T-helper 2 cell (primary cell): Measurements from ENCODE around the gene CEP20.

Source experiments
- DNase-seq, 5 experiments: peaks; one replicate each; pipeline versions ENCODE4 v3.0.0 to v3.0.0-alpha.2; 2012 to 2022

CEP20 gene

GRCh38 chr16:15897834-15898254, 9.4 kb upstream of the CEP20 start:
- DNase-seq, result peak in 1 of 5 experiments; percentile 86

DNA sequence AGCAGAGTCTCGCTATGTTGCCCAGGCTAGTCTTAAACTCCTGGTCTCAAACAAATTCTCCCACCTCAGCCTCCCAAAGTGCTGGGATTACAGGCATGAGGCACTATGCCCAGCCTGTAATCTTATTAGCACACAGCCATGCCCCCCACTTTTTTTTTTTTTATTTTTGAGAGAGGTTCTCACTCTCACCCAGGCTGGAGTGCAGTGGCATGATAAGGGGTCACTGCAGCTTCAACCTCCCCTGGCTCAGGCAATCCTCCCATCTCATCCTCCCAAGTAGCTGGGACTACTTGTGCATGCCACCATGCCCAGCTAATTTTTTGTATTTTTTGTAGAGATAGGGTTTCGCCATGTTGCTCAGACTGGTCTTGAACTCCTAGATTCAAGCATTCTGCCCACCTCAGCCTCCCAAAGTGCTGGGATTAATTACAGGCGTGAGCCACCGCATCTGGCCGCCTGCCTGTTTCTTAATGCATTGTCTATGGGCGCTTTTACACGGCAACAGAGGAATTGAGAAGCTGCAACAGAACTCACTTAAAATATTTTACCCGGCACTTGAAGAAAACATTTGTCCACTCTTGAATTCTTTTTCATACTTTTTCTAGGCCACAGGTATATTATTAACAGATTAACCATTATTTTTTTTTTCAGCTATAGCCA, 8.8 kb upstream of the CEP20 start:
- no peak for DNase-seq

- peak in 1 of 5 experiments; percentile 75 for DNase-seq
Measured at GRCh38 chr16:15894571-15895374, 6.4 kb upstream of the CEP20 start.

DNA sequence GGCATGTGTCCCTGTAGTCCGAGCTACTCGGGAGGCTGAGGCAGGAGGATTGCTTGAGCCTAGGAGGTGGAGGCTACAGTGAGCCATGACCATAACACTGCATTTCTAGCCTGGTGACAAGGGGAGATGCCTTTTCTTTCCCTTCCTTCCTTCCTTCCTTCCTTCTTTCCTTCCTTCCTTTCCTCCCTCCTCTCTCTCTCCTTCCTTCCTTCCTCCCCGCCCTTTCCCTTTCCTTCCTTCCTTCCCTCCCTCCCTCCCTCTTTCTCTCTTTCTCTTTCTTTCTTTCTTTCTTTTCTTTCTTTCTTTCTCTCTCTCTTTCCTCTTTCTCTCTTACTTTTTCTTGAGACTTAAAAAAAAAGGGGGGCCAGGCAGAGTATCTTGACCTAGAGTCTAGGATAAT, 3.1 kb upstream of the CEP20 start:
- DNase-seq, result no peak

DNA sequence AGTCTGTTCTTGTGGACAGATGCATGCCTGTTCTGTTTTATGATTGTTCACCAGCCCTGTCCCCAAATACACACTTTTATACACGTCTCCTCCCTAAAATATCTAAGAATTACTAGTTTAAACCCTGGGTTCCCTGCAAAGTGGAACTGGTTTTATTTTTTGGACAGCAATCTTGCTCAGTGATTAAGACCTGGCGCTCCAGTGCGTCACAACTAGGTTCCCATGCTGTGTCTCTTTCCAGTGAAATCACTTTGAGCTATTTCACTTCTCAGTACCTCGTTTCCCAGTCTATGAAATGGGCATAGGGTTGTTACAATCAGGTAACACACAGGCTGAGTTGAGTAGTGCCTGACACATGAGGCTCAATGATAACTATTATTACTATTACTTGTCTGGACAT, 1.1 kb downstream of the CEP20 start:
- no peak for DNase-seq

DNA sequence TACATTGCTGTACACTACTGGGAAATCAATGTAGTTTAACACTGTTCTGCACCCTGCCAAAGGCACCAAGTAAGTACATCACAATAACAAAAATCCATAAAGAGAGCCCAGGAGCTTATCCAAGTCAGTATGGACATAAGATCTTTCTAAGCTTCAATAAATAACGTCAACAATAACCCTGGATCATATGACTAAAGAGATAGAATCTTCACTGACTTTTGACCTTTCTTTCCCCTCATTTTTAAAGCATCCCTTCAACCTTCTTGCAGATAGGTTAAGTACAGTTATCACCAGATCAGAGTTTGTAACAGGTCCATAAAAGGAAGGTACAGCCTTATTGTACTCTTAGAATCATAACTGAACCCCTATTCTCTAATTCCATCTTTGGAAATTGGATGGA, 2.3 kb downstream of the CEP20 start:
- DNase-seq, result no peak

DNA sequence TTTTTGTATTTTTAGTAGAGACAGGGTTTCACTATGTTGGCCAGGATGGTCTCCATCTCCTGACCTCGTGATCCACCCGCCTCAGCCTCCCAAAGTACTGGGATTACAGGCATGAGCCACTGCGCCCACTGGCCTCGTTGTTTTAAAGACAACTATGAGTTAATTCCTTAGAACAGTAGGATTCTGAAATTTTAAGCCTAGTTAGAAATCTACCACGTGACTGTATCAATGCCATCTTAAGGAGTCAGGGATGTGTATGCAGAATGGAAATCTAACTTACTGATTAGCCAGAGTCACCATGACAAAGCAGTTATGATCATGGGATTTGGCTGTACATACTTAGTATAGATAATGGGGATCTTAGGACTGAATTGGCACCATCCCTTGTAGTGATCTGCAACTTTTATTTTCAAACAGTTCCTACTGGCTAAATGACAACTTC, 2.8 kb downstream of the CEP20 start:
- DNase-seq, result no peak

- DNase-seq, result no peak
Measured at GRCh38 chr16:15882563-15882962, 5.8 kb downstream of the CEP20 start.

GRCh38 chr16:15881794-15882379, 6.5 kb downstream of the CEP20 start:
- DNase-seq, result no peak

DNA sequence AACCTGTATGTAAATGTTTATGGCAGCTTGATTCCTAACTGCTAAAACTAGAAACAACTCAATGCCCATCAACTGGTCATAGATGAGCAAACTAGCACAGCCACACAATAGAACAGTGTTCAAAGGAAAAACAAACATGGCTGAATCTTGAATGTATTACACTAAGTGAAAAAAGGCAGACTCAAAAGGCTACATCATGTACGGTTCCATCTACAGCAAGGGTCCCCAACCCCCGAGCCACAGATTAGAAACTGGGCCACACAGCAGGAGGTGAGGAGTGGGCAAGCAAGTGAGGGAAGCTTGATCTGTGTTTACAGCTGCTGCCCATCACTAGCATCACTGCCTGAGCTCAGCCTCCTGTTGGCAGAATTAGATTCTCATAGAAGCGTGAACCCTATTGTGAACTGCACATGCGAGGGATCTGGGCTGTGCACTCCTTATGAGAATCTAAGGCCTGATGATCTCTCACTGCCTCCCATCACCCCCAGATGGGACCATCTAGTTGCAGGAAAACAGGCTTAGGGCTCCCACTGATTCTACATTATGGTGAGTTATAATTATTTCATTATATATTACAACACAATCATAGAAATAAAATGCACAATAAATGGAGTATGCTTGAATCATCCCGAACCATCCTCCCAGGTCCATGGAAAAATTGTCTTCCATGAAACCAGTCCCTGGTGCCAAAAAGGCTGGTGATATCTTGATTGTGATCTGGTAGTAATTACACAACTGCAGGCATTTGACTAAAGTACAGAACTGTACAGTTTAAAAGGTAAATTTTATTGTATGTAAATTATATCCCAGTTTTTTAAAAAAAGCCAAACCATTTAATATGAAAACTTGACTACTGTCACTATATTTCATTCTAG, 7.7 kb downstream of the CEP20 start:
- DNase-seq, result no peak

GRCh38 chr16:15879255-15879811, 9.1 kb downstream of the CEP20 start:
- peak in 1 of 5 experiments; percentile 30 for DNase-seq

DNA sequence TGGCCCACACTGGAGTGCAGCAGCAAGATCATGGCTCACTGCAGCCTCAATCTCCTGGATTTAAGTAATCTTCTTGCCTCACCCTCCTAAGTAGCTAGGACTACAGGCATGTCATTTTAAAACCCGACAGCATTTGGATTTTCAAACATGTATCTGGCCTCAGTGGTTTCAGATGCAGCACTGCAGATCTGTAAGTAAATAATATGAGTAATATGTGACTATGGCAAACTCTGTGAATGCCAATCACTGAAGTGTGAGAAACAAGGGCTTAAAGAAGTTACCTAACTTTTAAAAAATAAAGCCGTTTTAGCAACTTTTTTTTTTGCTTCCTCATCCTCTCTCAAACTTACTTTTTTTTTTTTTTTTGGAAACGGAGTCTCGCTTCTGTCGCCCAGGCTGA, 11.9 kb downstream of the CEP20 start:
- DNase-seq, result no peak

- DNase-seq, result no peak
Measured at GRCh38 chr16:15874745-15875314, 13.6 kb downstream of the CEP20 start.

DNA sequence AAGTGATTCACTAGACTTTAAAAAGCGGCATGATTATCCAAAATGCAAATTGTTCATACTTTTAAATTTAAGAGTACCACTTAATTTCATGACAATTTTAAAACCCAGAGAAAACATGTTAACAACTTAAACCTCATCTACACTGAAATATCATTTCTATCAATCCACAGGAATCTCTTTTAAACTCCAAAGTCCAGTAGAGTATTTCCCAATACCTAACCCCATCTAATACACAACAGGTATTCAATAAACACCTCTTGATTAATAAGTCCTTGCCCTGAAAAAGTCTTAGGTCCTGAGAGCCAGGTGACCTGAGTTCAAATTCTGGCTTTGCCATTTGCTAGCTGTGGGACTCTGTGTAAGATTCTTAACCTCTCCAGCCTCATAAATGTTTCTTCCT, 14.7 kb downstream of the CEP20 start:
- no peak for DNase-seq

- DNase-seq, result no peak
Measured at GRCh38 chr16:15873301-15873700, 15.1 kb downstream of the CEP20 start.

- DNase-seq, result no peak
Measured at GRCh38 chr16:15870011-15870410, 18.4 kb downstream of the CEP20 start.

DNA sequence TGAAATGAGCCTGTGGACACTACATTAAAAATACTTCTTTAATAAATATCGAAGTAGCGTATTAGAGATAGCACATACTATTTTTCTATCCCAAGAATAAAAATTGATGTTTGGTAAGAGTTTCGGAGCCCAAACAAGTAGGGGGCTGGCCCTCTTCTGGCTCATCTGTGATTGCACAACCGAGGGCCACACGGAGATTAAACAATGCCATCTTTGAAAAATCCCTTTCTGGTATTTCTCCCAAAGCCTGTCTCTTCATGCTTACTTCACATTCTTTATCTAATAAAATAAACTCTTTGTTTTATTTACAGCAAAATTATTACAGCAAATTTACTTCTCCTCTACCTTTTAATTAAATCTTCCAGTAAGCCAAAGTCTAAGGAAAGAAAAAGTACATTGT, 22.0 kb downstream of the CEP20 start:
- no peak for DNase-seq

DNA sequence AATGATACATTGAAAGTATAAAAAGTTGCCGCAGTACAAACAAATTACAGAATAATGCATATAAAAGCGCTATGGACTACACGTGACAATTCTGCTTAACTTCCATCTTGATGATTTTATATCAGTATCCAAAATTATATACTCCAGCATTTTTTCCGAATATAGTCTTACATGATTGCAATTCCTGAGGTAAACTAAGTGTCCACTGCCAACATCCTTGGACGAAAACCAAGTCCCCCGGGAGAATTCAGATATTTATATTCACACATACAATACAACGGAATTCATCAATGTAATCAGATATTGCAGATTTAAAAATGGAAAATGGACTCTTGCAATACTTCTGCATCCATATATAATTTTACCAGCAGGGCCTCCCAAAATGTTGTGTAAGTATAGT, 22.7 kb downstream of the CEP20 start:
- DNase-seq, result no peak

- no peak for DNase-seq
Measured at GRCh38 chr16:15864939-15865338, 23.5 kb downstream of the CEP20 start.

- no peak for DNase-seq
Measured at GRCh38 chr16:15861996-15862395, 26.4 kb downstream of the CEP20 start.

DNA sequence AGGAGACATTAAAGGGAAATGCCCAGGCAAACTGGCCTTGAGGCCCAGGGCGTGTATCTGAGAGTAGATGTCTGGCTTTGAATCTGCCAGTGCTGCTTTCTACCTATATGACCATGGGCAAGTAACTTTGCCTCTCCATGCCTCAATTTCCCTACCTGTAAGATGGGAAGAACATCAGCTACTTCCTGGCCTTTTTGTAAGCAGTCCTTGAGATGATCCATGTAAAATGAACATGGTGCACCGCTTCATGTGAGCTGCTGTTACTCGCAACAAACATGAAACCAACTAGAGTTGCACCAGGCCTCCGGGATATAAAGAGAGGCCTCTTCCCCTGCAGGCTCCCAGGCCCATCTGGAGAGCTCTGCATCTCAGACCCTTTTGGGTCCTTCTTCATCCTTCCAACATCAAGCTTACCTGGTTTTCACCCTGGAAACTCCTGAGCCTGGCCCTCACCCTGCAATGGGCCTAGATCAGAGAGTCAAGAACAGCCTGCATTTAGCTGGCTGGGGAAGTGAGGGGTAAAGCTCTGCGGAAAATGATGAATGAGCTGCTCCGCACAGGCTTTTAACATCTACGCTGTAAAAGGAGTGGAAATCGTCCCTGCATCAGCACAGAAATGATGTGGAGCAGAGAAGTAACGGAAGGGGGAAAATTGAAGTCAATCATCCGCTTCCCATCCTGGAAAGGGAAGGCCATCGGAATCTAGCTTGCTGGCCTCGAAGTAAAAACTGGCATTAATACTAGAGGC, 29.3 kb downstream of the CEP20 start:
- no peak for DNase-seq
